GM18499 (cell line): ENCODE data around the gene HACL1.

Source experiments
- ATAC-seq: cut with Tn5 transposase; IDR thresholded peaks from one replicate; pipeline ENCODE4 v1.9.1; 2021; ENCODE audit warnings: moderate number of reproducible peaks; ENCODE audit not compliant: insufficient read depth, unreplicated experiment

The HACL1 gene

DNA sequence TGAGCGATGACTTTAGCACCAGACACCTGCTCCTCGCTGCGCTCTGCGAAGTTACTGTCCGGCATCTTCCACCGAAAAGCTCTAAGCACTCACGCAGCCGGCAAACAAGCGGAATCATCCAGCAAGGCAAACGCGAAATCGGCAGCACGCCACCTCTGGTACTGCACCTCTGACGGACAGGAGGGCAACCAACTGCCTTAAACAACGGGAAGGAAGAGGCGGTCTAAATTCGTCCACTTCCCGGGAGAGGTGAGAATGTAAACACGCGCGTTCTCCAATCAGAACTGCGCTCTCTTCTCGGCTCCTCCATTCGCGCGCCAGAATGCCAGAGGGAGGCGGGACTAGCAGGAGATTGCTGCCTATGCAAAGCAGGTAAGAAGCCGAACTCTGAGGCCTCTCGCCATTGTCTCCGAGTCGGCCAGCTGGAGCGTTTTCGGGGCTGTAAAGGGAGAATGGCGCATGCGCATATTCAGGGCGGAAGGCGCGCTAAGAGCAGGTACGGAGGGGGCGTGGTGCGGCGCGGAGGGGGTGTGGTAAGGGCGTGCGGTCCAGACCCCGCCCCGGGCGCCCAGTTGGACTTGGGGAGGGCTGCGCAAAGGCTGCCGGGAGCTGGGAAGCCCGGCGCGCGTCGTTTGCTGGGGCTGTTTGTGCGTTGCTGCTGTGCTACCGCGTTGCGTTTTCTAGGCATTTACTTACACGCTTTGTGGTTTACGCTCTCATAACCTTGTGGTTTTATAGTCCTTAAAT is at the start of gene HACL1, which contains the start of gene BTD:
HACL1 (minus strand) TSS at position 171 of the 747 bp plus-strand sequence; CDS start at position 65, 106 bp downstream.
BTD (plus strand) TSS at position 347 of the 747 bp plus-strand sequence. CDS start 33,695 bp downstream, outside the sequence.
- ATAC-seq = peak; percentile 85

DNA sequence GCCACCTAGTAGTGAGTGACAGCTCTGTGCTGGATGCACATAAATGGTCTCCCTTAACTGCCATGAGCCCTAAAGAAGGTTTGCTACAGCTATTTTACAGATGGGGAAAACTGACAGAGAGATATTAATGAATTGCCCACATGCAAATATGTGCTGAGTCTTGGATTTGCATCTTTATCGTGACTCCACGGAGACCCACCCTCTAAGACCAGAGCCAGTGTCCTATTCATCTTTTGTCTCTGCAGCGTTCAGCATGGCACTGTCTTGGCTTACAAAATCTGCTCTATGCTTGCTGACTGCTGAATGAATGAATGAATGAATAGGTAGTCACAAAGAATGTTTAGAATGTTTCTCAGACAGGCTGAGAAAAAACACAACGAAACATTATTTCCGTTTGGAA is 48.5 kb upstream of the HACL1 start:
- ATAC-seq = no peak

DNA sequence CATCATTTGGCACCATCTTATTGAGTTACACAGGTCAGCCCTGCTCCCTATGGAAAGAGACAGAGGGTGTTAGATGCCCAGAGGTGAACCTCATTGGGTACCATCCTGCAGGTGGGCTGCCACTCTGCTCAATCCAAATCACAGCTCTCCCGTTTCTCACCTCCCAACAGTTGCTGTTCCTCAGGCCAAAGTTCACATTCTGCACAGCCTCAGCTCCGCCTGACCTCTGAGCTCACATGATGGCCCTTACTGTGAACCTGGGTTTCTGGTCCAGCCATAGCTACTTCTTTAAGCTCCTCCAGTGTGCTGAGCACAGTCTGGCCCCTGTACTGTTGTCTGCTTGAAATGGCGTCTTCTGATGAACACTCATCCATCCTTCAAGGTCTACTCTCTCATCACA is 48.0 kb upstream of the HACL1 start:
- ATAC-seq = no peak

DNA sequence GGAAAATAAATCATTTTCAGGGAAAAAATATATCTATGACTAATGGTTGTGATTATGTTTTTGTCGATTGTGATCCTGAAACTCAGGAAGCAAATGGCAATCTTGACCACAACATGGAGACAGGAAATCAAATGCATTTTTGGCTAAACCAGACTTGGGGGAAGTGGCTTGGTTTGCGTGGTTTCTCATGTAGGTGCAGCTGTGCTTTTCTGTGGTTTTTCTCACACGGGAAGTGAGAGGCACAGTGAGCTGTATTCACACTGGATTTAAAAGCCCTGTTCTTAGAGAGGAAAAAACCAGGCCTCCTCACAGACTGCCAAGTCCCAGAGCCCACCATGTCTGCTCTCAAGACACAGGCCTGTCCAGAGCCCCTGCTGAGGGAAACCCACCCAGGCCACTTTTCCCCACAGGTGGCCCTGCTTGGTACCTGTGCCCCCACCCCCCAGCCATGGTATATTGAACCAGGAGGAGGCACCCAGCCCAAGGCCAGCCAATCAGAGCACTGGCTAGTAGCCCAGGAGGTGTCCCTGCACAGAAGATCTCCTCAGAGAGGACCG is 46.3 kb upstream of the HACL1 start:
- ATAC-seq = peak; percentile 83

DNA sequence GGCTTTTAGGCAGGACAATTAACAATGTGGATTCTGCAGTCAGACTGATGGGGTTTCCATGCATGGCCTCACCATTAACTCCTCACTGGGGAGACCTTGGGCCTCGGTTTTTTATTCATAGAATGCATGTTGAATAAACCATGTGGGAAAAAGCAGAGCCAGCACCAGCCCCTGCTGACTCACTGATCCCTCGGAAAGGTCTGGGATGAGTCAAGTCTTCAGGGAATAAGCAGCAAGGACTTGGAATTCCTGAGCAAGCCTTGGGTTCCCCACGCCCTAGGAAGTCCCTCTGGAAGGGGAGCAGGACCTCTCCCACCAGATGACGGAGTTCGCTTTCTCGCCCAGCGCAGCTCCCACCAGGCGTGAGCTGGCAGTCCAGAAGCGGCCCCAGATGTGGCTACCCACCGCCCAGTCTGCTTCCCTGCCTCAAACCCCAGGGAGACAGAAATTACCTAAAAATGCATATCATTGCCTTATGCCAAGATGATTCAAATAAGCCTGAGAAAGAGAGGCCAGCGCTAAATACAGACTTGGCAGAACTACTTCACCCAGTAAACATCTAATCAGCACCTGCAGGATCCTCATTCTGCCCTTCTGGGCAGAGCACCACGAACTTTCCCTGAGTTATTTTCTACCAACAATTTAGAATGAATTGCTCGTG is 45.6 kb upstream of the HACL1 start:
- no peak for ATAC-seq

DNA sequence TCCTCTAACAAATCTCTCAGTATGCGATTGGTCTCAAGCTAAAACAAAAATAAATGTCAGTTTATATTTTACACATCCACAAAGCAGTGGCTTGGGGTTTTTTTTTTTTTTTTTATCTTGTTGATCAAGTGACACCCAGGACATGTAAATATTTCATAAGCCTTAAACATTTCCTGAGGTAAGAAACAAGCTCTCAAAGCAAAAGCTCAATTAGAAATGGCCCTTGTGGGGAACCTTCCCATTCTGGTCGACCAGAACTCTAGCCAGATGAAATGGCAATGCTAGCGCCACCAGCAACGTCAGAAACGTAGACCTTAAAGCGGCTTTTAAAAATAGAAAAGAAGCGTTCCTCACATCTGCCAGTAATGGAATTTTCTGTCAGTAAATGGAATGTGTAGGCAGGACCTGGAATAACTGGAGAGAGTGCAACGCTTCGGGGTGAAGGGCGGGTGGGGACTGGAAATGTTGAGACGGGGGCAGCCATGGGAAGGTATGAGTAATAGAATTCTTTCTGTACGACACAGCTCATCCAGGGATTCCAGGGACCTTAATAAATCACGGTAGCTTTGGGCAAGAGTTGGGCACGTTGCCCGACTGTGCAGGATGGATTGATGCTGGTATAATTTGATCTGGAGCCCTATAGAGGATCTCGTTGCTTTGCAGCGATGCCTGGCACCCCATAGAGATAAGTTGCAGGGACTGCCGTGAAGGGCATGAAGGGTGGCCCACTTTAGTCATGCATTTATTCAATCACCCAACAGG is 44.6 kb upstream of the HACL1 start:
- ATAC-seq = no peak

DNA sequence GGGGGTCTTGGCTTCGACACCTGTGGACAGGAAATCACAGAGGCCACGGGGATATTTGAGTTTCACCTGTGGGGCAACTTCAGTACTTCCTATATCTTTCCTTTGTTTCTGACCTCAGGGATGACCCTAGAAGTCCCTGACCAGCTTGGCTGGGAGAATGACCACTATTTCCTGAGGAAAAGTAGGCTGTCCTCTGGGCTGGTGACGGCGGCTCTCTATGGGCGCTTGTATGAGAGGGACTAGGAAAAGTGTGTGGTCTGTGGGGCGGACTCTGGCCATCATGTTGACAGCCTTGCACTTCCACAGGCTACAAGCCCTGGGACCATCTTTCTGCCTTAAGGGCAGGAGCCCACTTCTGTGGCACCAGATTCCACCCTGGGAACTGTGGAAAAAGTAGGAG is 43.9 kb upstream of the HACL1 start:
- no peak for ATAC-seq

DNA sequence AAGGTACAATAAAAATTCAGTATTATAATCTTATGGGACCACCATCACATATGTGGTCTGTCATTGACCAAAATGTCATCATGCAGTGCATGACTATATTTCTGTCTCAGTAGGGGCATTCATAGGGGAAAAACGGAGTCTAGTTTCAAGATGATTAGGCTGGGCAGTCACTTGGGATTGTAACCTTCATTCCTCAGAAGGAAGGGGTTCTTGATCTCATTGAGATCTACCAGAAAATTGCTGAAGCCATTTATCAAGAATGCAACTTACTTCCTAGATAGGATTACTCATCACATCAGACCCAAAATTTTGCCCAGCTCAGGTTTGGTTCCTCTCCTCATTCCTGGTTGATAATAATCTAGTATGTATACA is 37.5 kb upstream of the HACL1 start:
- no peak for ATAC-seq

DNA sequence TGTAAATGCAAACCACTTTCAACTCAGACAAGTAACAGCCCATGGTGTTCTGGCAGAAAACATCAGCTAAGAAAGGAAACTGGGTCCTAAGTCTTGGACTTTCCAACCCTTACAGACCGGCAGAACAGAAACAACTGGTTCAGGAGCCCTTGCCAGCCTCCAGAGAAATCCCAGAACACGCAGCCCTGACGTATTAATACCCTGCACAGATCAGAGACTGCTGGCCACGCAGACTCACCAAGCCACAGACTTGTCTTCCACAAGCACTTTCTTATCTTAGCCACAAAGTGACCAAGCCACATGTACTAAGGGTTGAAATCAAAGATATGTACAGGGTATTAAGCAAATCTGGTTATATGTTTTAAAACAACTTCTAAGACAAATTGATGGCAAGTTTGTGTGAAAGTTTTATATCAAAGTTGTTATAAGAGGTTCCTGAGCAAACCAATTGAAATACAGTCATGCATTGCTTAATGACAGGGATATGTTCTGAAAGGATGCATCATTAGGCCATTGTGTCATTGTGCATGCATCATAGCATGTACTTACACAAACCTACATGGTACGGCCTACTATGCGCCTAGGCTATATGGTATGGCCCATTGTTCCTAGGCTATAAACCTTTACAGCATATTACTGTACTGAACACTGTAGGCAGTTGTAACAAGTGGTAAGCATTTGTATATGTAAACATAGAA is 37.0 kb upstream of the HACL1 start:
- no peak for ATAC-seq

DNA sequence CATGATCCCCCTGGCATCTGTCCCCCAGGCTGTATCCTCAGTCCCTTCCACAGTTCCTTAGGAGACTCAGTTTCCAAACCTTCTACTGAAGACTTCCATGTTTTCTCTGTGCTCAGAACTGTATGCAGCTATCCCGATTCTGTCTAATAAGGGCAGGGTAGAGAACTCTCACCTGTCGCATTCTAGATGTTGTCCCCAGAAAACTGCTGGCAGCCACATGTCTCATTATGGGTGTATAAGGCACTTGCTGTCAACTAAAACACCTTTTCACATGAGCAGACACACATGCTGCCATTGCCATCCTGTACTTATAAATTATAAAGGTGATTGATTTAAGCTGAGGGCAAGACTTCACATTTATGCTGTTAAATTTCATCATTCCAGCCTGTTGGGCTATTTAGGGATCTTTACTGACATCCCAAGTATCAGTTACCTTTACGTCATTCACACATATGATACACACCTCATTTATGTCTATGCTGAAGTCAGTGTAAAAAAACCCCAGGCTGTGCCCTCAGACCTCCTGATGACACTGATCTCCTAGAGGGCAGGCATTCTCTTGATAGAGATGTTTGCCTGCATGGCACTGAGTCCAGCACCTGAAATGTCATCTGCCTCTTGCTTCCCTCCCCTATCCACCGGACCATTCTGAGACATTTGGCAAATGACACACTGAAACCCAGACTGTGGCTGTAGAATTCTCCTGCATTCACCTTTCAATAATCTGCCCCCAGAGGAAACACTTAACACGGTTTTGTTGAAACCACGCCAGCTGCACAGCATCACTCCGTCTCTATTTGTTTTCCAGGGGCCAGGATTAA is 36.0 kb upstream of the HACL1 start:
- no peak for ATAC-seq

DNA sequence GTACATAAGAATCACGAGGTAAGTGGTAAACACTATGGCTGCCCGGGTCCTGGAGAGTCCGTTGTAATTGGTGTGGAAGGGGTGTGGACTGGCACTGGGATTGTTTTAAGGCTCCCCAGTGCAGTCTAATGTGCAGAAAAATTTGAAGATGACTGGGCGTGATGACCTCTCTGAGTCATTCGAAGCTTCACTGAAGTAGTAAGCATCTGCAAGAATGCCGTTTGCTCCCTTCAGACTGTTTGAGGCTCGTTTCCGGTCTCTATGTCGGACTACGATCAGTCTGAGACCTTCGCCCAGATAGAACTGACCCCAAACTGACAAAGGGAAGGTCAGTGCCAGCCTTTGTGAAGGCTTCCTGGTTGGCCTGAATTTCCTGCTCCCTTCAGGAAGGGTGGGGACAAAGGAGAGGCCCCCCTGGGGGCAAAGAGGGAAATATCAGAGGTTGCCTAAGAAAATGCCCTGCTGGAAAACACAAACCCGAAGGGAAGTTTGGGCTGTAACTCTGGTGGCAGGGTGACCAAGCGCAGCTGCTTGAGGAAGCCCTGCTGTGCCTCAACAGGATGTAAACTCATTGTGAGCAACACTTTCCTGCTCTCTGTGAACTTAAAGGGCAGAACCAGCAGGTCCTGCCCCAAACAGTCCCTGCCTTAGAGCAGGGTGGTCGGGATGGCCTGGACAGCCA is 34.8 kb upstream of the HACL1 start:
- ATAC-seq = no peak

DNA sequence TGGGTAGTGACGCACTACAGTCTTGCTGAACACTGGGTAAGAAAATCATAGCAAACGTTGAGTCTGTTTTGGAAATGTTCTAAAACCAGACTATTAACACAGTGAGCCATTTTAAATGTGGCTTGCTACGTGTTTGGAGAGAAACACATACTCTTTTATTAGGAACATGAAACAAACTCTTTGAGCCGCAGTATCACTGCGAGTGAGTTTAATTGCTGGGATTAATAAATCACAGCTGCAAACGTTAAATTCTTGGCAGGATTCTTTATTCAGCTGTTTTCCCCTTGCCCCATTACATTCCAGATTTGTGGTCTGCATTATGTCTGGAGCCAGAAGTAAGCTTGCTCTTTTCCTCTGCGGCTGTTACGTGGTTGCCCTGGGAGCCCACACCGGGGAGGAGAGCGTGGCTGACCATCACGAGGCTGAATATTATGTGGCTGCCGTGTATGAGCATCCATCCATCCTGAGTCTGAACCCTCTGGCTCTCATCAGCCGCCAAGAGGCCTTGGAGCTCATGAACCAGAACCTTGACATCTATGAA is 33.8 kb upstream of the HACL1 start:
- no peak for ATAC-seq

DNA sequence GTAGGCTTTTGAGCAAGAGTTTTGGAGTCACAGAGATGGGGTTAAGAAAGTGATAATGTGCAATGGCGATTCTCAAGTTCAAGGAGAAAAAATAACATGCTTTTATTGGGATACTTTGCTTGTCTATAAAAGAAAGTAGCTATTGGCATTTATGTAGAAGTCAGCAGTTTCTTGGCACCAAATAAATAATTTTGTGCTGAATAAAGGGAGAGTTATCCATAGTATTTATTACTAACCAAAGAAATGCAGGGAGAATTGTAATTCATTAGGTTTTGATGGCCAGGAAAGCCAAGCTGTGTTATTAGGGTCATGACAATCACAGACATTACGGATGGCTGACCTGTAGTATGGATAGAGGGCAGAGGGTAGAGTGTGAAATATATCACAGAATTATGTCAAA is 33.3 kb upstream of the HACL1 start:
- ATAC-seq = no peak

DNA sequence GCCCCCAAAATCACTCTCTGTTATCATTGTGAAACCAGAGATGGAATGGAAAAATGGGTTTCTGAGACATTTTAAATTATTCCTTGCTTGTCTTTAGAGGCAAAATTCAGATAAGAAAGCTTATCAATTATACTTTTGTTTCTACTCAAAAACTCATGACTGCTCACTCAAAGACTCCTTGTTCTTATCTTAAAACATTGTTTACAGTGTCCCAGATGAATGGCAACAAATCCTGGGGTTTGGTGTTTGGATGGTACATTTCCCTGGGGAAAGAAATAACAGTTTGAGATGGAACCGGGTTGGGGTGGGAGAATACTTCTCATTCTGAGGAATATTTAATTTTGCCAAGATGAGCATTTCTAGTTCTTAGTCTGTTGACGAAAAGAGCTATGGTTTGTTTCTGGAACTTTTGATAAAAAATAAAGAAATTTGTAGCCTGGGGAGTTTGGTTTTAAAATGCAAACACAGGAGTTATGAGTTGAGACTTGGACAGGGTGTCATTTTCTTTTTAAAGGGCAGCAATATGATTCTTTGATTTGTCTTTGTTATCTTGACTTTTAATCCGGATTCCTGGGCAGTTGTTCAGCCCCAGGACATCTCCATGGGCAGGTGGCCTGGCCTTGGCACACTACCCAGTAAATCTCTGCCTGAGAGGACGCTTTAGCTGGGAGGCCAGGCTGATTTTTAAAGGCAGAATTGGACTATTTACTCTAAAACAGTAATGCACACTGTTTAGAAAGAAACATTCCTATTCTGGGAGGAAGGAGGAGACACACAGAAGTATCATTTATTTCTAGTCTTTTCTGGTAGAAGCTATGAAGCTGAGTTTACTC is 32.6 kb upstream of the HACL1 start:
- ATAC-seq = no peak

DNA sequence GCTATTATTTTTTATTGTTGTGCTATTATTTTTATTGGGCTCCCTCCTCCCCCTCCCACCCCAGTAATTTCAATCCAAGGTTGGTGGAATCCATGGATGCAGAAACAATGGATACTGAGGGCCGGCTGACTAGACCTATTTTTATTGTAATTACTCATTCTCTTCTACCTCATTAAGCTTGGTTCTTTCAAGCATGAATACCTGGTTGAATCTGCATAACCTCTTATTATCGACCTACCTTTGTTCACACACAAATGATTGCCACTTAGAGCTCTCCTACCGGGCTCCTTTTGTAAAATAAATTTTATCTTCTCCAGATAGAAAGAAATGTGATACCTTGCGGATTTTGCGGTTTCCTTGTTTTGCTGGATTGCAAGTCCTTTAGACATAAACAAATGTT is 31.8 kb upstream of the HACL1 start:
- ATAC-seq = no peak

DNA sequence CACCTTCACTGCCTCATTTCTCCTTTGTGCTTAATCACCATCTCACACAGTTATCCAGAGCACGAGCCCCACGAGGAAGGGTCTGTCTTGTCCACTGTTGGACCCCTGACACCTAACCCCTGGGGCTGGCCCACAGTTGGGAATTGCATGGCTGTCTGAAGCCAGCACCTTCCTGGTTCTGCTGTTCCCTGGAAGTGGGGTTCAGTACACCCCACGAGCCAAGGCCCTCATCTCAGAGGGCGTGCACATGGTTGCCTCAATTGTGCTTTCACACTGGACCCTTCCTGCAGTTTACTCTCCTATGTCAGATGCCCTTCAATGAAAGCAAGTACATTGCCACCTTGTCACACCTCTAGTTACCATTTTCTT is 30.8 kb upstream of the HACL1 start:
- ATAC-seq = no peak

DNA sequence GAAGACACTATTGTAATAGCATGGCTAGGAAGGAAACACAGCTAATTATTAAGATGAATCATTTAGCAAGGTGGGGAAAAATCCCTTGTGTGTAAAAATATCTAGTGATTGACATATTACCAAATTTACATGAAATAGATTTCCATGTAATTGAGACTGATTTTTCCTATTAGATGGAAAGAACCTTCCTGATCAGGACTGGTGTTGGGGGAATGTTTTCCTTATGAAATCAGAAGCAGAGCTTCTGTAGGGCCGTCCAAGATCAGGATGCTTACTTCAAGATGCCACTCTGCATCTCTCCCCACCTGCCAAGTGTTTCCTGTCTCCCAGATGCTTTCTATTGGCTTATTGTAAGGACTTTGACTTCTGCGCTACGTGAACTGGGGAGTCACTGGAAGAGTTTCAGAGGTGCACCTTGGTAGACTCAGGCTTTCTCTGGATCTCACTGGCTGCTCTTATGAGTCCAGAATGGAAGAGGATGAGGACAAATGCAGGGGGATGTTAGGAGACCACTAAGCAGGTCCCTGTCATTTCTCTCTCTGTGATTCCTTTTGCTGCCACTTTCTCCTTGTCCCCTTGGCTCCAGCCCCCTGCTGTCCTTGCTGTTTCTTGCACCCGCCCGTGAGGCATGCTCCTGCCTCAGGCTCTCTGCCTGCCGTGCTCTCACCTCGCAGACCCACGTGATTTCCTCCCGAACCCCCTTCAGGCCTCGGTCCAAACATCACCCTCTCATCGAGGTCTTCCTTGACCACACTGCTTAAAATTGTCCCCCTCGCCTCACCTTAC is 30.2 kb upstream of the HACL1 start:
- no peak for ATAC-seq
